IMR-90 (cell line): ENCODE results near the gene SARS1. TPM values are rescaled to one million over a fixed set of nuclear protein-coding genes. Genes with fewer than 3 reads are reported as not detected.

ENCODE experiments used
- ATAC-seq: fragments of 200-7000 bp; cut with Tn5 transposase; 2 replicates; pipeline ENCODE4 v1.9.1; 2020; ENCODE audit warnings: low read depth, mild to moderate bottlenecking, moderate library complexity
- BruUV-seq: library from RNA; stranded (reverse); fragments of 400-500 nt; replicated peaks from 2 replicates; lab custom pipeline; 2021; lab: Mats Ljungman, UMichigan
- CTCF ChIA-PET: fragments of 300-600 bp; formaldehyde crosslinking; extraction: SDS; loops from one replicate; lab custom pipeline; 2021; ENCODE audit warnings: antibody characterized with exemption; lab: Yijun Ruan, JAX
- POLR2A ChIA-PET: fragments of 300-600 bp; sonication (Branson Sonifier 250); formaldehyde crosslinking; loops from one replicate; lab custom pipeline; 2022; ENCODE audit warnings: antibody characterized with exemption; ENCODE audit not compliant: unreplicated experiment; lab: Charles Lee
- DNase-seq: peaks from one replicate; pipeline ENCODE4 v3.0.0; 2013
- H2AFZ ChIP-seq: replicated peaks from 2 replicates; pipeline ENCODE3; 2013; ENCODE audit warnings: low read length, mild to moderate bottlenecking; ENCODE audit not compliant: poor library complexity
- H2AK5ac ChIP-seq: 2 replicates; pipeline ENCODE4 v1.6.1; 2013; ENCODE audit warnings: low read depth, low read length, inconsistent platforms
- H2AK9ac ChIP-seq: replicated peaks from 2 replicates; pipeline ENCODE3; 2013; ENCODE audit warnings: mild to moderate bottlenecking, low read depth, low read length, moderate library complexity; ENCODE audit not compliant: poor library complexity
- H2BK120ac ChIP-seq: 2 replicates; pipeline ENCODE4 v1.6.1; 2013; ENCODE audit warnings: low read depth, low read length, inconsistent platforms
- H2BK15ac ChIP-seq: 3 replicates; pipeline ENCODE4 v1.6.1; 2013; ENCODE audit warnings: low read depth, low read length, inconsistent platforms
- H2BK20ac ChIP-seq: 2 replicates; pipeline ENCODE4 v1.6.1; 2013; ENCODE audit warnings: low read depth, mild to moderate bottlenecking, inconsistent platforms, low read length, moderate library complexity
- H2BK5ac ChIP-seq: 2 replicates; pipeline ENCODE4 v1.6.1; 2013; ENCODE audit warnings: mild to moderate bottlenecking, low read depth, low read length, inconsistent platforms; ENCODE audit not compliant: poor library complexity, severe bottlenecking
- H3K14ac ChIP-seq: replicated peaks from 2 replicates; pipeline ENCODE4 v1.6.1; 2013; ENCODE audit warnings: low read depth, low read length, inconsistent platforms
- H3K18ac ChIP-seq: 2 replicates; pipeline ENCODE4 v1.6.1; 2013; ENCODE audit warnings: low read depth, low read length, control low read depth
- H3K23ac ChIP-seq: 2 replicates; pipeline ENCODE4 v1.6.1; 2013; ENCODE audit warnings: low read depth, low read length, inconsistent platforms
- H3K27ac ChIP-seq: 2 replicates; pipeline ENCODE4 v1.5.1; 2013; ENCODE audit warnings: mild to moderate bottlenecking, control low read depth, low read length; ENCODE audit not compliant: insufficient read depth
- H3K27me3 ChIP-seq: 2 replicates; pipeline ENCODE4 v1.6.1; 2013; ENCODE audit warnings: low read length; ENCODE audit not compliant: control insufficient read depth, insufficient read depth
- H3K36me3 ChIP-seq: 2 replicates; pipeline ENCODE4 v1.6.1; 2013; ENCODE audit warnings: low read length, mixed read lengths; ENCODE audit not compliant: control insufficient read depth, insufficient read depth
- H3K4ac ChIP-seq: 2 replicates; pipeline ENCODE4 v1.6.1; 2013; ENCODE audit warnings: low read depth, low read length, inconsistent platforms
- H3K4me1 ChIP-seq: 2 replicates; pipeline ENCODE4 v1.6.1; 2013; ENCODE audit warnings: low read length, mixed read lengths; ENCODE audit not compliant: control insufficient read depth, insufficient read depth
- H3K4me2 ChIP-seq: 2 replicates; pipeline ENCODE4 v1.6.1; 2013; ENCODE audit warnings: low read depth, mild to moderate bottlenecking, control low read depth, low read length, moderate library complexity
- H3K4me3 ChIP-seq: 2 replicates; pipeline ENCODE4 v1.5.1; 2013; ENCODE audit warnings: low read depth, mild to moderate bottlenecking, control low read depth, low read length, moderate library complexity; ENCODE audit not compliant: insufficient read depth
- H3K56ac ChIP-seq: 2 replicates; pipeline ENCODE4 v1.6.1; 2013; ENCODE audit warnings: low read length, inconsistent platforms; ENCODE audit not compliant: insufficient read depth; ENCODE audit errors: extremely low read depth
- H3K79me1 ChIP-seq, 2 experiments: 2 replicates each; pipeline ENCODE4 v1.6.1; 2013; ENCODE audit warnings: low read length in 2 of 2, inconsistent platforms in 1 of 2, low read depth in 1 of 2
- H3K9ac ChIP-seq: 2 replicates; pipeline ENCODE4 v1.6.1; 2013; ENCODE audit warnings: low read depth, low read length, control low read depth
- H3K9me1 ChIP-seq: 2 replicates; pipeline ENCODE4 v1.6.1; 2013; ENCODE audit warnings: low read length, inconsistent platforms; ENCODE audit not compliant: insufficient read depth
- H3K9me3 ChIP-seq: 2 replicates; pipeline ENCODE4 v1.6.1; 2013; ENCODE audit warnings: low read length; ENCODE audit not compliant: control insufficient read depth, insufficient read depth
- H4K20me1 ChIP-seq: 2 replicates; pipeline ENCODE4 v1.6.1; 2013; ENCODE audit warnings: low read length, inconsistent platforms; ENCODE audit not compliant: insufficient read depth
- H4K5ac ChIP-seq: 2 replicates; pipeline ENCODE4 v1.6.1; 2013; ENCODE audit warnings: mild to moderate bottlenecking, low read depth, low read length, control low read depth
- H4K8ac ChIP-seq, 2 experiments: 2 replicates each; pipeline ENCODE4 v1.6.1; 2013; ENCODE audit warnings: low read depth in 2 of 2, low read length in 2 of 2, control low read depth in 1 of 2, inconsistent platforms in 1 of 2
- H4K91ac ChIP-seq: 2 replicates; pipeline ENCODE4 v1.6.1; 2013; ENCODE audit warnings: low read depth, low read length, inconsistent platforms; ENCODE audit not compliant: insufficient read depth
- CHD1 ChIP-seq: IDR thresholded peaks from 2 replicates; pipeline ENCODE4 v1.6.1; 2012; ENCODE audit warnings: low read depth, low read length, improper control_type of control experiment
- CTCF ChIP-seq: conservative IDR thresholded peaks from 2 replicates; pipeline ENCODE4 v1.5.1; 2012; ENCODE audit warnings: mild to moderate bottlenecking, low read depth, low read length, improper control_type of control experiment
- ELK1 ChIP-seq: fragments of 150-350 bp; IDR thresholded peaks from 2 replicates; pipeline ENCODE4 v1.6.1; 2016; ENCODE audit warnings: low read depth, mild to moderate bottlenecking, low read length, moderate library complexity, borderline replicate concordance
- FOS ChIP-seq: fragments of 150-350 bp; IDR thresholded peaks from 2 replicates; pipeline ENCODE4 v1.6.1; 2016; ENCODE audit warnings: low read depth, low read length
- MAFK ChIP-seq: IDR thresholded peaks from 2 replicates; pipeline ENCODE4 v1.6.1; 2012; ENCODE audit warnings: low read depth, low read length, improper control_type of control experiment
- MAZ ChIP-seq: IDR thresholded peaks from 2 replicates; pipeline ENCODE4 v1.6.1; 2012; ENCODE audit warnings: low read depth, mild to moderate bottlenecking, low read length, improper control_type of control experiment, moderate library complexity, borderline replicate concordance
- NFE2L2 ChIP-seq: fragments of 150-350 bp; IDR thresholded peaks from 2 replicates; pipeline ENCODE4 v1.6.1; 2016; ENCODE audit warnings: low read depth, mild to moderate bottlenecking, low read length
- SMC3 ChIP-seq: fragments of 150-350 bp; IDR thresholded peaks from 2 replicates; pipeline ENCODE4 v1.6.1; 2016; ENCODE audit warnings: low read depth, mild to moderate bottlenecking, antibody characterized with exemption, low read length, moderate library complexity
- WGBS, 2 experiments: methylation state at CpG; one replicate each; pipeline versions ENCODE4 v1.1.5 to v1.1.7; 2013; ENCODE audit warnings: missing lambda C conversion rate in 2 of 2; ENCODE audit not compliant: insufficient read length in 1 of 2; ENCODE audit errors: extremely low coverage in 2 of 2; 5-methylcytosine and 5-hydroxymethylcytosine counted together
- dilution Hi-C: fragments of 300-500 bp; cut with HindIII; formaldehyde crosslinking; loops from one replicate; pipeline ENCODE4 v1.14.3; 2018; ENCODE audit warnings: low sequenced_read_pairs; ENCODE audit not compliant: unreplicated experiment
- in situ Hi-C: fragments of 300-500 bp; cut with MboI; formaldehyde crosslinking; loops from 3 replicates; pipeline ENCODE4 v1.14.3; 2019; ENCODE audit warnings: low sequenced_read_pairs, inconsistent platforms, mixed read lengths
- intact Hi-C: fragments of 100-400 bp; cut with micrococcal nuclease; formaldehyde crosslinking; loops from 2 replicates; pipeline ENCODE4 v1.10.0; 2022
- polyA plus RNA-seq, 3 experiments: library from polyadenylated mRNA; depleted of rRNA; stranded (reverse); fragments of >200 nt; gene quantifications; 2 replicates each; pipeline ENCODE4 v1.2.3, GENCODE V29; 2012; ENCODE audit warnings: low replicate concordance in 1 of 3
- total RNA-seq: library from RNA; depleted of rRNA; stranded (reverse); fragments of >200 nt; gene quantifications from 2 replicates; pipeline ENCODE4 v1.2.3, GENCODE V29; 2012

Gene SARS1
- total and polyA plus RNA-seq, 2 of the 4 experiments (the other 2 are of a cell fraction) = 231 to 348 TPM

- in situ Hi-C loops = no loop called here
- H2BK5ac ChIP-seq = no peak overlapping the region
- H4K20me1 ChIP-seq = no peaks in the 10 kb centered on the region
- WGBS, 2 experiments = no CpG with 5 or more reads among the region's 12 CpGs
- ChIA-PET CTCF (no interaction called here), POLR2A (no interaction called here)
- peak overlapping the region; percentile 0; the same call in 1 of the 2 replicates for H2AK5ac ChIP-seq
- no peak overlapping the region for H3K56ac ChIP-seq
- no peak overlapping the region for H3K4ac ChIP-seq
- dilution Hi-C loops = no loop called here
- no peaks in the 10 kb centered on the region for H3K9me3 ChIP-seq
- no peak for ATAC-seq
- peak overlapping the region; percentile 47 for H2AK9ac ChIP-seq
- H3K14ac ChIP-seq = no peak overlapping the region
- H3K27ac ChIP-seq = no peak overlapping the region
- no peak overlapping the region for H4K5ac ChIP-seq
- H2BK15ac ChIP-seq = no peak overlapping the region
- intact Hi-C loops = loop anchor here (10.0 kb wide), 1 partner anchor 344 kb away; no protein-coding TSS in a partner anchor
- no peak overlapping the region for H2BK20ac ChIP-seq
- H3K9ac ChIP-seq = no peak overlapping the region; the same call in 1 of the 2 replicates
- H3K23ac ChIP-seq = peak overlapping the region; percentile 93; the same call in 1 of the 2 replicates
- TF ChIP-seq NFE2L2 (no peak), FOS (no peak), CTCF (no peak), SMC3 (no peak), CHD1 (no peak), ELK1 (no peak), MAFK (no peak), MAZ (no peak)
- H3K4me2 ChIP-seq = no peak overlapping the region
- H3K9me1 ChIP-seq = peaks cover 6% of the 10 kb centered on the region; the same call in 1 of the 2 replicates
- no peak overlapping the region for H2AFZ ChIP-seq
- no peaks in the 10 kb centered on the region for H3K27me3 ChIP-seq
- DNase-seq = no peak
- peaks cover 15 to 56% of the 10 kb centered on the region in 2 experiments for H3K79me1 ChIP-seq
- H4K8ac ChIP-seq = no peak overlapping the region; a peak in 2 of 4 replicates
- no peak overlapping the region for H3K4me3 ChIP-seq
- no TSS peak for BruUV-seq
- H4K91ac ChIP-seq = no peak overlapping the region
- peaks cover 8% of the 10 kb centered on the region for H3K4me1 ChIP-seq
- H2BK120ac ChIP-seq = no peak overlapping the region
- peaks cover 6% of the 10 kb centered on the region for H3K36me3 ChIP-seq
- no peak overlapping the region for H3K18ac ChIP-seq
These were observed 67.1 kb downstream of the SARS1 start for GRCh38 chr1:109280862-109281261.
